ENCODE results near the gene DYRK1A.

The DYRK1A gene

DNA sequence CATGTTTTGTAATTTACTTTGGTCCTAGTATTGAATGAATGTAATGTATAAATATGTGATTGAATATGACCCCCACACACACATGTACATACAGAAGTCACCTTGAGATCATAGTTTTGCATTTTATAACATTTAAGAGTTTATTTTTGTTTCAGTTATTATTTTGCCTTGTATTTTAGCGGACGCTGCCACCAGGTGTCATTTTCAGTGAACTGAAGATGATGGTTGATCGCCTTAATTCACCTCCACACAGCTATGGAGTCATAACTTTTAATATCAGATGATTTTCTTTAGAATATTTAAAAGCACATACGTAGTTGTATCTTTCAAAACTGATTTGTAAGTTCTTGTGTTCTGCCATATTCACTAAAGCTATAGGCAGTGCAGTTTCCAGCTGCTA, 130.4 kb downstream of the DYRK1A start:
- Histone ChIP-seq H3K14ac (ENCODE audit: low read length) (no peak overlapping the region), H3K4me2 (ENCODE audit: insufficient read depth, low read length, poor library complexity, severe bottlenecking) (no peak overlapping the region), H4K8ac (ENCODE audit: low read depth, low read length) (no peak overlapping the region), H3K4ac (ENCODE audit: low read length) (no peak overlapping the region), H4K91ac (ENCODE audit: low read depth, low read length, poor library complexity) (no peak overlapping the region), H2BK12ac (ENCODE audit: low read length) (no peak overlapping the region), H2BK5ac (ENCODE audit: low read length) (no peak overlapping the region), H3K9ac (ENCODE audit: low read depth, low read length, poor library complexity) (no peak overlapping the region), H3K9me3 (replicated peaks in 1 of 2; ENCODE audit: control insufficient read depth in 2 of 2, insufficient read depth in 1 of 2, low read depth in 1 of 2, low read length in 2 of 2) (peaks cover 0 to 18% of the 10 kb centered on the region in 2 donors), H3K23ac (ENCODE audit: low read depth, low read length, poor library complexity) (no peak overlapping the region), H3K27me3 (ENCODE audit: control insufficient read depth in 3 of 3, insufficient read depth in 3 of 3, low read depth in 1 of 3, low read length in 3 of 3) (no peaks in the 10 kb centered on the region), H2BK15ac (ENCODE audit: low read length) (no peak overlapping the region), H3K27ac (replicated peaks; ENCODE audit: low read length) (no peak overlapping the region), H3K18ac (ENCODE audit: low read length) (no peak overlapping the region), H3K79me1 (ENCODE audit: low read depth, low read length) (no peaks in the 10 kb centered on the region), H3K4me1 (ENCODE audit: control insufficient read depth in 2 of 2, insufficient read depth in 1 of 2, low read depth in 1 of 2, low read length in 2 of 2) (peaks cover 0 to 6% of the 10 kb centered on the region in 2 donors), H2BK120ac (ENCODE audit: low read depth, low read length) (no peak overlapping the region), H2AFZ (ENCODE audit: low read length) (no peak overlapping the region), H3K4me3 (ENCODE audit: low read length in 2 of 2) (no peak overlapping the region), H2AK5ac (ENCODE audit: low read depth, low read length) (no peak overlapping the region), H3K36me3 (replicated peaks in 1 of 2; ENCODE audit: control insufficient read depth in 2 of 2, insufficient read depth in 2 of 2, low read length in 2 of 2) (peaks cover 6 to 98% of the 10 kb centered on the region in 2 donors)
- no CpG with 5 or more reads among the region's 4 CpGs for WGBS, 2 donors (ENCODE audit: extremely low coverage in 2 of 2, insufficient read length in 2 of 2, insufficient replicate concordance in 1 of 2)
- DNase-seq (ENCODE audit: low spot score): no peak

DNA sequence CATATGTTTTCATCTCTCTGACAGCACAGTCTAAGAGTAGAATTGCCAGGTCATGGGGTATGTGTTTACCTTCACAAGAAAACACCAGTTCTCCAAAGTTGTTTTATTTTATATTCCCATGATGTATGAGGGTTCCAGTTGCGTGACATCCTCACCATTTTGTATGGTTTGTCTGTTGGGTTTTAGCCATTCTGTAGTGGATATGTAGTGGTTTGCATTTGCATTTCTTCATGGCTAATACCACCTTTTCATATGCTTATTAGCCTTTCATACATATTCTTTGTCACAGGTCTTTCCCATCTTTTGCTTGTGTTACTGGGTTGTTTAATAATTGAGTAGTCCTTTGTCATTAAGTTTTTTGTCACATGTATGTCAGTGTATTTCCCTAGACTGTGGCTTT, 132.1 kb downstream of the DYRK1A start:
- peaks cover 6 to 98% of the 10 kb centered on the region in 2 donors for H3K36me3 ChIP-seq (replicated peaks in 1 of 2; ENCODE audit: control insufficient read depth in 2 of 2, insufficient read depth in 2 of 2, low read length in 2 of 2)

DNA sequence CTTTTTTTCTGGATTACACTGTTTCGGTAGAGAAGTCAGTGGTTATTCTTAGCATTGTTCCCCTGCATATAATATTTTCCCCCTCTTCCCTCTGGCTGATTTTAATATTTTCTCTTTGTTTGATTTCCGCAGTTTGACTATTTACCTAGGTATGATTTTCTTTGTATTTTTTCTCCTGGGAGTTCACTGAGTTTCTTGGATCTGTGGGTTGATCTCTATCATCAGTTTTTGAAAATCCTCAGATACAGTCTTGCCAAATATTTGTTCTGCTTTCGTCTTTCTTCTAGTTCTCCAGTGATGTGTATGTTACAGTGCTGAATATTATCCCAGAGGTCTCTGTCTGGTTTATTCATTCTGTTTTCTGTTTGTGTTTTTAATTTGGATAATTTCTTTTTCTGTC, 136.4 kb downstream of the DYRK1A start:
- H2BK15ac ChIP-seq (ENCODE audit: low read length): no peak overlapping the region
- H2BK120ac ChIP-seq (ENCODE audit: low read depth, low read length): no peak overlapping the region
- no peak overlapping the region for H3K23ac ChIP-seq (ENCODE audit: low read depth, low read length, poor library complexity)
- H3K9ac ChIP-seq (ENCODE audit: low read depth, low read length, poor library complexity): no peak overlapping the region
- H3K4me1 ChIP-seq (ENCODE audit: control insufficient read depth in 2 of 2, insufficient read depth in 1 of 2, low read depth in 1 of 2, low read length in 2 of 2): peaks cover 0 to 6% of the 10 kb centered on the region in 2 donors
- H3K9me3 ChIP-seq (replicated peaks in 1 of 2; ENCODE audit: control insufficient read depth in 2 of 2, insufficient read depth in 1 of 2, low read depth in 1 of 2, low read length in 2 of 2): peaks cover 0 to 33% of the 10 kb centered on the region in 2 donors
- no peak overlapping the region for H3K14ac ChIP-seq (ENCODE audit: low read length)
- H3K4me3 ChIP-seq (ENCODE audit: low read length in 2 of 2): no peak overlapping the region
- no peak overlapping the region for H2AFZ ChIP-seq (ENCODE audit: low read length)
- no peak overlapping the region for H2BK5ac ChIP-seq (ENCODE audit: low read length)
- H3K18ac ChIP-seq (ENCODE audit: low read length): no peak overlapping the region
- no peaks in the 10 kb centered on the region for H3K27me3 ChIP-seq (ENCODE audit: control insufficient read depth in 3 of 3, insufficient read depth in 3 of 3, low read depth in 1 of 3, low read length in 3 of 3)
- H2AK5ac ChIP-seq (ENCODE audit: low read depth, low read length): no peak overlapping the region
- peaks cover 26 to 98% of the 10 kb centered on the region in 2 donors for H3K36me3 ChIP-seq (replicated peaks in 1 of 2; ENCODE audit: control insufficient read depth in 2 of 2, insufficient read depth in 2 of 2, low read length in 2 of 2)
- no peak for DNase-seq (ENCODE audit: low spot score)
- no peak overlapping the region for H4K8ac ChIP-seq (ENCODE audit: low read depth, low read length)
- no peak overlapping the region for H2BK12ac ChIP-seq (ENCODE audit: low read length)
- no peak overlapping the region for H3K4me2 ChIP-seq (ENCODE audit: insufficient read depth, low read length, poor library complexity, severe bottlenecking)
- no CpG with 5 or more reads among the region's 3 CpGs for WGBS, 2 donors (ENCODE audit: extremely low coverage in 2 of 2, insufficient read length in 2 of 2, insufficient replicate concordance in 1 of 2)
- no peak overlapping the region for H4K91ac ChIP-seq (ENCODE audit: low read depth, low read length, poor library complexity)
- H3K79me1 ChIP-seq (ENCODE audit: low read depth, low read length): peaks cover 1% of the 10 kb centered on the region
- no peak overlapping the region for H3K4ac ChIP-seq (ENCODE audit: low read length)
- no peak overlapping the region for H3K27ac ChIP-seq (replicated peaks; ENCODE audit: low read length)

More for the DNA sequence above, 132.1 kb downstream of the DYRK1A start:
- H3K23ac ChIP-seq (ENCODE audit: low read depth, low read length, poor library complexity): no peak overlapping the region
- no peaks in the 10 kb centered on the region for H3K27me3 ChIP-seq (ENCODE audit: control insufficient read depth in 3 of 3, insufficient read depth in 3 of 3, low read depth in 1 of 3, low read length in 3 of 3)
- no peak overlapping the region for H3K4ac ChIP-seq (ENCODE audit: low read length)
- H3K4me1 ChIP-seq (ENCODE audit: control insufficient read depth in 2 of 2, insufficient read depth in 1 of 2, low read depth in 1 of 2, low read length in 2 of 2): peaks cover 0 to 6% of the 10 kb centered on the region in 2 donors
- no peak overlapping the region for H4K8ac ChIP-seq (ENCODE audit: low read depth, low read length)
- H2BK5ac ChIP-seq (ENCODE audit: low read length): no peak overlapping the region
- no peak overlapping the region for H3K27ac ChIP-seq (replicated peaks; ENCODE audit: low read length)
- H2AFZ ChIP-seq (ENCODE audit: low read length): no peak overlapping the region
- H3K9ac ChIP-seq (ENCODE audit: low read depth, low read length, poor library complexity): no peak overlapping the region
- no peak overlapping the region for H4K91ac ChIP-seq (ENCODE audit: low read depth, low read length, poor library complexity)
- H2BK12ac ChIP-seq (ENCODE audit: low read length): no peak overlapping the region
- H2AK5ac ChIP-seq (ENCODE audit: low read depth, low read length): no peak overlapping the region
- H3K4me2 ChIP-seq (ENCODE audit: insufficient read depth, low read length, poor library complexity, severe bottlenecking): no peak overlapping the region
- H3K79me1 ChIP-seq (ENCODE audit: low read depth, low read length): no peaks in the 10 kb centered on the region
- H3K14ac ChIP-seq (ENCODE audit: low read length): no peak overlapping the region
- no peak overlapping the region for H3K4me3 ChIP-seq (ENCODE audit: low read length in 2 of 2)
- H3K18ac ChIP-seq (ENCODE audit: low read length): no peak overlapping the region
- H2BK120ac ChIP-seq (ENCODE audit: low read depth, low read length): no peak overlapping the region
- peaks cover 0 to 33% of the 10 kb centered on the region in 2 donors for H3K9me3 ChIP-seq (replicated peaks in 1 of 2; ENCODE audit: control insufficient read depth in 2 of 2, insufficient read depth in 1 of 2, low read depth in 1 of 2, low read length in 2 of 2)
- no peak overlapping the region for H2BK15ac ChIP-seq (ENCODE audit: low read length)
- DNase-seq (ENCODE audit: low spot score): no peak
- no CpG with 5 or more reads among the region's 1 CpG for WGBS, 2 donors (ENCODE audit: extremely low coverage in 2 of 2, insufficient read length in 2 of 2, insufficient replicate concordance in 1 of 2)

DNA sequence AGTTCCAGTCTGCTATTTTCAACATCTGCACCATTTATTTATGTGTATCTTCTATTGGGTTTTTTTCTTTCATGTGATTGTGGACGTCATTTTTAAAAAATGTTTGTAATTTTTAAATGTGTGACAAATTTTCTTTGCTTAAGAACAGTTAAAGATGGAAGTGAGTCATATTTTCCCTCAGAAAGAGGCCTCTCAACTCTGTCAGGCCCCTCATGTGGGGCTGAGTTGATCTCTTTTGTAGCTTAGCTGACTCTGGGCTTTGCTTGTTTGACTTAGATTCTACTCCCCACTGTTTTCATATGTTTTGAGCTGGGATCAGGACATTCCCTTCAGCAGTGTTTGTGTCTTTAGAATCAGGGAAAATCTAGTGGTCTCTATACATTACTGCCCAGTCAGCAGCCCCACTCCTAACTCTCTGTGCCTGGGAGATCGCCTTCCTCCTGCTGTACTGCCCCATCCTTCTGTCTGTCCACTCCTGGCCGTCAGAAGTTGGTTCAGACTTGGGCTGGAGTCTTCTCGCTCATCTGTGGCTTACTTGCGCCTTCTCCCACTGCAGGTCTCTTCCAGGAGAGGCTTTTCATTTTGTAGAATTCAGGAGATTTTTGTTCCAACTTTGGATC, 137.4 kb downstream of the DYRK1A start:
- Histone ChIP-seq H4K8ac (ENCODE audit: low read depth, low read length) (no peak overlapping the region), H2BK120ac (ENCODE audit: low read depth, low read length) (no peak overlapping the region), H3K18ac (ENCODE audit: low read length) (no peak overlapping the region), H2AK5ac (ENCODE audit: low read depth, low read length) (no peak overlapping the region), H3K23ac (ENCODE audit: low read depth, low read length, poor library complexity) (no peak overlapping the region), H3K14ac (ENCODE audit: low read length) (no peak overlapping the region), H3K9ac (ENCODE audit: low read depth, low read length, poor library complexity) (no peak overlapping the region), H2AFZ (ENCODE audit: low read length) (no peak overlapping the region), H3K36me3 (replicated peaks in 1 of 2; ENCODE audit: control insufficient read depth in 2 of 2, insufficient read depth in 2 of 2, low read length in 2 of 2) (peaks cover 31 to 98% of the 10 kb centered on the region in 2 donors), H2BK15ac (ENCODE audit: low read length) (no peak overlapping the region), H3K9me3 (replicated peaks in 1 of 2; ENCODE audit: control insufficient read depth in 2 of 2, insufficient read depth in 1 of 2, low read depth in 1 of 2, low read length in 2 of 2) (peaks cover 0 to 33% of the 10 kb centered on the region in 2 donors), H2BK12ac (ENCODE audit: low read length) (no peak overlapping the region), H3K4me3 (ENCODE audit: low read length in 2 of 2) (no peak overlapping the region), H2BK5ac (ENCODE audit: low read length) (no peak overlapping the region), H3K79me1 (ENCODE audit: low read depth, low read length) (peaks cover 1% of the 10 kb centered on the region), H3K27ac (replicated peaks; ENCODE audit: low read length) (no peak overlapping the region), H4K91ac (ENCODE audit: low read depth, low read length, poor library complexity) (no peak overlapping the region), H3K27me3 (ENCODE audit: control insufficient read depth in 3 of 3, insufficient read depth in 3 of 3, low read depth in 1 of 3, low read length in 3 of 3) (no peaks in the 10 kb centered on the region), H3K4ac (ENCODE audit: low read length) (no peak overlapping the region), H3K4me2 (ENCODE audit: insufficient read depth, low read length, poor library complexity, severe bottlenecking) (no peak overlapping the region), H3K4me1 (ENCODE audit: control insufficient read depth in 2 of 2, insufficient read depth in 1 of 2, low read depth in 1 of 2, low read length in 2 of 2) (peaks cover 0 to under 1% of the 10 kb centered on the region in 2 donors)
- DNase-seq (ENCODE audit: low spot score): no peak
- no CpG with 5 or more reads among the region's 5 CpGs for WGBS, 2 donors (ENCODE audit: extremely low coverage in 2 of 2, insufficient read length in 2 of 2, insufficient replicate concordance in 1 of 2)

Measured in neuronal stem cell (in vitro differentiated cells).